Gastroesophageal sphincter (tissue), 3 donors: Measurements from ENCODE around the gene SLC1A3.

ENCODE experiments used
- CTCF ChIP-seq, 4 experiments: fragments of 200-600 bp in 2 of 4; fragments of 450-650 bp in 2 of 4; sonication (generic) in 1 of 4; IDR thresholded peaks; one replicate each; pipeline ENCODE4 v1.5.1; 2017 to 2019; ENCODE audit warnings: antibody characterized with exemption in 4 of 4, mild to moderate bottlenecking in 2 of 4, moderate library complexity in 2 of 4
- POLR2A ChIP-seq, 2 donors: fragments of 450-650 bp; IDR thresholded peaks; one replicate each; pipeline ENCODE4 v1.6.1; 2017; ENCODE audit warnings: antibody characterized with exemption in 2 of 2, mild to moderate bottlenecking in 2 of 2, moderate library complexity in 1 of 2
- POLR2AphosphoS5 ChIP-seq: sonication (generic); formaldehyde crosslinking; IDR thresholded peaks from one replicate; pipeline ENCODE4 v1.6.1; 2017; ENCODE audit warnings: antibody characterized with exemption

- TF ChIP-seq CTCF (IDR thresholded peaks at IDR 0.05) (no peak), POLR2A (IDR thresholded peaks at IDR 0.05) (no peak), POLR2AphosphoS5 (no peak)
Observed at GRCh38 chr5:36666986-36667385, 60.6 kb downstream of the SLC1A3 start.
